Measurements from ENCODE around the gene WDR91.
A peak's percentile ranks its signal among the peaks of the same experiment; 100 is the strongest.
"Not testable (repeated sequence)": the region's sequence is repeated elsewhere in the genome, so short reads cannot be mapped to it uniquely, and the experiment has no call there.

The WDR91 gene

GRCh38 chr7:135211179-135211945 lies at the start of gene WDR91:
TSS of gene WDR91 (minus strand) at chr7:135211526. CDS start at chr7:135211502, 24 bp downstream.
- DNase-seq = peak; percentile 86

DNA sequence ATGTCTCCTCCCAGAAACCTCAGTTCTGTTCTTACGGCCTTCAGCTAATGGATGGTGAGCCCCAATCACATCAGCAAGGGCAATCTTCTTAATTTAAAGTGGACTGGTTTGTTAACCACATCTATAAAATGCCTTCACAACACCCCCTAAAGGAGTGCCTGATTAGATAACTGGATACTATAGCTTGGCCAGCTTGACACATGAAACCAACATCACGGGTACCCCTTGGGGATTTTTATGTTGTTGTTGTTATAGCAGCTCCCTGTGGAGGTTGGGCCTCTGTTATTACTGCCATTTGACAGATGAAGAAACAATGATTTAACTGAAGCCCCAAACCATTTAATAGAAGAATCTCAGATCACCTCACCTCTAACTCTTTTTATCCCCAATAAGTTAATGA lies 49.1 kb upstream of the WDR91 start:
- no peak for DNase-seq

DNA sequence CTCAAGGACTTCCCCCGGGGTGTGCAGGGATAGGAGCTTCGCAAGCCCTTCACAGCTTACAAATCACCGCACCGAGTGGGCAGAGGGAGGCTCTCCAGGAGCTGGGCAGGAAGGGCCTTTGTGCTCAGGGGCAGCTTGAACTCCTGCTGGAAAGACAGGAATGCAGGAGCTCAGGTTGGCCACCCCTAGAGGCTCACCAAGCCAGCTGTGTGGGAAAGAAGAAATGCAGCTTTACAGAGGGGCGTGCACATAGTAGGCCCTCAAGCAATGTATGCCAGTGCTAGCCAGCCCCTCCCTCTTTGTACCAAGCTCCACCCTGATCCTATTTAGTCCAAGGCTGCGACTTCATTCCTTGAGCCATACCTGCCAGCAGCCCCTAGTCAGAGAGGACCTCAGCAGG lies 48.4 kb upstream of the WDR91 start:
- DNase-seq = no peak

DNA sequence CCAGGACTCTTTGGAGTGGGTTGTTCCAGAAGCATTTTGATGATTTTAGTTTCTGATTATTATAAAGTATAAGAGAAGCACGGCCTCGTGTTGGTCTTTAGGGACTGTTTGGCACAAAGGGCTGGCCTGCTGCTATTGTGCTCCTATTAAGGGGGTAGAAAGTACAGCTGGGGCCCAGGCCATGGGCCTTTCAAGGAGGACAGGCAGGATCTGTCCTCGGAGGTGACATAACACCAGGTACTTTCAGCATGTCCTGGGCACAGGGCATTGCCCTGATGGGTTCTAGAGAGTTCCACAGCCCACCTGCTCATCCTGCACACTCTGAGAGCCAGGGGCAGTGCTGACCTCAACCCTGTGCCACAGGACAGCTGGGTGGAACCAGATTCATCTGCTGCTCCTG lies 47.3 kb upstream of the WDR91 start:
- DNase-seq = no peak

DNA sequence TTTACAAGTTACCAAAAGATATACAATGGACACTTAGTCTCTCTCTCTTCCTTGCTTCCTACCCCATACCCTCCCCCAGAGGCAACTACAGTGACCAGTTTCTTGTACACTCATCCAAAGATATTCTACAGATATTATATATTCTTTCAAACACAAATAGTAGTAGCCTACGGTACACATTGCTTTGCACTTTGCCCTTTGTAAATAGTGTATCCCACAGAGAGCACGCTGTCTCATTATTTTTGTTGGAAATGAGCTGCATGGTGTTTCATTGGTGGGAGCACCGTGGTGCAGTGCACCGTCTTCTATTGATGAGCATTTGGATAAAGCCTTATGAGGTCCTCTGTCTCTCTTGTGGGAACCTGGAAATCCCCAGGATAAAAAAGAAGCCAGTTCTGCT lies 46.5 kb upstream of the WDR91 start:
- DNase-seq = no peak

- DNase-seq = peak; percentile 77
Measured at GRCh38 chr7:135253851-135254771, 42.8 kb upstream of the WDR91 start.

- DNase-seq = no peak
Measured at GRCh38 chr7:135251496-135252391, 40.4 kb upstream of the WDR91 start.

GRCh38 chr7:135248546-135248945 lies 37.2 kb upstream of the WDR91 start:
- no peak for DNase-seq

DNA sequence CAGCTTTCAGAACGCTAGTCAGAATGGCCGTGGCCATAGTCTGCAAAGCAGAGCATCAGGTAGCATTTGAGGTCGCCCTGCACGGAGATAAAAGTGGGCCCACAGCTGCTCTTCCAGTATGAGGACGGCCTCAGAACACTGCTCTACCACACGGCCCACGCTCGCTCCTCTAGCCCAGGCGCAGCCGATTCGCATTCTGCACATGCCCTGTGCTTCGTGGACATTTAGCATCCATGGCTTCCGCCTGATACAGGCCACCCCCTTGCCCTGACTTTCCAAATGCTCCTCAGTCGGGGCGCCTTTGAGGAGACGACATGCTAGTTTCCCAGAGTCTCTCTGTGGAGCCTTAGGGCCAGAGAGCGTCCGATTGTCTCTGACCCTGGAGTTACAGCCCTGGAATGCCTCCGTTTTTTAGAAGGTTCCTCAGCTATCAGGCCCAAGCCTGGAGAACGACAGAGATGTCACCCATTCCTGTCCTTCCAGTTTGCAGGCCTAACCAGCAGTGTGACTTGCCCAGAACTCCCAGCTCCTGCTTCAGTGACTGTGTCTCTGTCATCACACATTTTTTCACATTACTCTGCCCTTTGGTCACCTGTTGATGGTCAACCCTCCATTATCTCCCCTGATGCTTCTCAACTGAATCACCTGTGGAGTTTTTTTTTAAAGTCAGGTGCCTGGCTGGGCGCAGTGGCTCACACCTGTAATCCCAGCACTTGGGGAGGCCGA lies 36.6 kb upstream of the WDR91 start:
- no peak for DNase-seq

DNA sequence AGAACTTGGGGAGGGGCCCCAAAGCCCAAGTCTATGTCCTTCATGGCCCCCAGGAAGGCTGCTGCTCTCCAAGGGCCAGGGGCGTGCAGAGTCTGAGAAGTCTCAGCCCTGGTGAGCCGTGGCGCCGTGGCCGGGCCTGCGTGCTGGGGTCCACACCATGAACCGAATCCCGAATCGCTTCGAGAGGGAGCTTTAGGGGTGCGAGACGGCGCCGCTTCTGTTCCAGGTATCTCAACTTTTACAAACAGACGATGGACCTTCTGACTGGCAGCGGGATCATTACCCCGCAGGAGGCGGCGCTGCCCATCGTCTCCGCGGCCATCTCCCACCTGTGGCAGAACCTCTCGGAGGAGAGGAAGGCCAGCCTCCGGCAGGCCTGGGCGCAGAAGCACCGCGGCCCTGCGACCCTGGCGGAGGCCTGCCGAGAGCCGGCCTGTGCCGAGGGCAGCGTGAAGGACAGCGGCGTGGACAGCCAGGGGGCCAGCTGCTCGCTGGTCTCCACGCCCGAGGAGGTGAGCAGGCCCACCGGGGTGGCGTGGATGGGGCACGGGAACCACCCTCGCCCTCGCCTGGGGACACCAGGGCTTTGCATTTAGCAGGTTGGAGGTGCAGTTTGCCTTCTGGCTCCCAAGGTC lies 35.0 kb upstream of the WDR91 start:
- no peak for DNase-seq

GRCh38 chr7:135245226-135246190 lies 34.2 kb upstream of the WDR91 start:
- no peak for DNase-seq

GRCh38 chr7:135242096-135242684 lies 30.9 kb upstream of the WDR91 start:
- no peak for DNase-seq

GRCh38 chr7:135240441-135240840 lies 29.1 kb upstream of the WDR91 start:
- no peak for DNase-seq

DNA sequence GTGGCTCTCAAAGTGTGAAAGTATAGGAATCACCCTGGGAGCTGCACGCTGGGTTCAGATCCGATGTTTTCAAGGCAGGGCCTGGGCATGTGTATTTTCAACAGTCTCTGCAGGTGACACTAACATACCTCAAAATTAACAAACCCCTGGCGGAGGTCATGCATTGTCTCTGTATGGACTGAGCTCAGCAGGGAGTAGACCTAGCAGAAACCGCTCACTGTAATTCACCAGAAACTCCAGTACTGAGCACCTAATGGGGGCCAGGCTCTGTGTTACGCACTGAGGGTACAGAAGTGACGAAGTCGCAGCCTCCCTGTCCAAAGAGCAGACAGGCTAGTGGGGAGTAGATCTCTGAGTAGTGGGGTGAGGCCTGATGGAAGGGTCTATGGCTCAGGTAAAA lies 27.9 kb upstream of the WDR91 start:
- DNase-seq = no peak

DNA sequence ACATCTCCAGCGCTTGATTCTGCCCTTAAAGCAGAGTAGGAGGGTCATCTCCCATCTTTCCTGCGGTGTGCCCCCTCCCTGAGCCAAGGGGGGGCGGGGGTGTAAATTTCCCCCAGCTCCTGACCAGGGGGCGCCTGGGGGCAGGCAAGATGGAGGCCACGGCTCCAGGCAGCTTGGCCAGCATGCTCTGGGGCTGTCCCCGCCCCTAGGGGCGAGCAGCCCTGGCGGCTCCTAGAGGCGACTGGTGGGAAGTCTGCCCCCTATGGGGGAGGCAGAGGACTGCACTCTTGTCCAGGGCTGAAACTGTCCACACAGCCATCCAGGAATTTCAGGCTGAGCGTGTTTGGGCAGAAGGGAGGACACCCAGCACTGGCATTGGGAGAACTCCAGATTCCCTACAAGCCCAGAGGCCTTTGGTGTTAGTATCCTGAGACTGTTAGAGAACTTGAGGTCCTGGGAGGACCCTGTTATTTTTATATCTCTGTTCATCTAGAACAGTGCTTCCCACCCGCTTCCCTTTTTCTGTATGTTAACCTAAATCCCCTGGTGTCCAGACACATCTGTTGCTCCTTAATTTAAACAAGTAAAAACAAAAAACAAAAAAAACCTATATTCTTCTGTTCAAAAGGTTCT lies 26.9 kb upstream of the WDR91 start:
- no peak for DNase-seq

- DNase-seq = no peak
Measured at GRCh38 chr7:135236727-135237126, 25.4 kb upstream of the WDR91 start.

GRCh38 chr7:135235841-135236240 lies 24.5 kb upstream of the WDR91 start:
- no peak for DNase-seq

DNA sequence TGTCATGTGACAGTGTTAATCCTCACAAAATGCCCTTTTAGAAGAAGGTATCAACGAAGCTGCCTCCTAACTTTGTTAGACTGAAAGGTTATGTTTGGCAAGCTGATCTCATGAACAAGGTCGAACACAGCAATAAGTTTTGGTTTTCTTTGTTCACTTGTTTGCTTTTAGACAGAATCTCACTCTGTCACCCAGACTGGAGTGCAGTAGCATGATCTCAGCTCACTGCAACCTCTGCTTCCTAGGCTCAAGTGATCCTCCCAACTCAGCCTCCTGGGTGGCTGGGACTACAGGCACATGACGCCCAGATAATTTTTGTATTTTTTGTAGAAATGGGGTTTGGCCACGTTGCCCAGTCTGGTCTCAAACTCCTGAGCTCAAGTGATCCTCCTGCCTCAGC lies 23.4 kb upstream of the WDR91 start:
- DNase-seq = no peak

DNA sequence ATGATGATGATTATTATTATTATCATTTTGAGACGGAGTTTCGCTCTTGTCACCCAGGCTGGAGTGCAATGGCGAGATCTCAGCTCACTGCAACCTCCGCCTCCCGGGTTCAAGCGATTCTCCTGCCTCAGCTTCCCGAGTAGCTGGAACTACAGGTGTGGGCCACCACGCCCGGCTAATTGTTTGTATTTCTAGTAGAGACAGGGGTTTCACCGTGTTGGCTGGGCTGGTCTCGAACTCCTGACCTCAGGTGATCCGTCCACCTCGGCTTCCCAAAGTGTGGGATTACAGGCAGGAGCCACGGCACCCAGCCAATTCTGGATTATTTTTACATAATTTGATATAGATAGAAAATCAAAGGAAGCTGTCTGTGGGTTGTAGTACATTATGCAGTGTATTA lies 22.8 kb upstream of the WDR91 start:
- not testable (repeated sequence) for DNase-seq

DNA sequence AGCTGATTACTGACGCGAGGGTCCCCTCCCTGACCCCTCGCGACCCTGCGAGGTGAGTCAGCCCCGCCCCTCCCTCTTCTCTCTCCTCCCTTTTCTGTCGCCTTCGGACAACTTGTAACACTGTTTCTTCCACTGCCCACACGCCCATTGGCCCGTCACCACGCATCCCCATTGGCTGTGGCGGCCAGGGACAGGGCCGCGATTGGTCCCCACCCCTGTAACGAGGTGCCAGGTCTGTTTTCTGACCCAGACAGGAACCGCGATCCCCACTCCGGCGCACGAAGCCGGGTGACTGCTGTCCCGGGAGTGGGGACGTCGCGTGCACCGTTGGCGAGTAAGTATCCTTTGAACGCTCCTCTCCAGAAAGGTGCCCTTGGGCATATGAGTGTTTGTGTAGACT lies 22.2 kb upstream of the WDR91 start, which contains the start of gene STRA8:
STRA8 (plus strand) TSS at position 269 of the 400 bp plus-strand sequence. CDS start 6,687 bp downstream, outside the sequence.
- no peak for DNase-seq
